ENCODE results near the gene RORC.

RORC gene

GRCh38 chr1:151830055-151830454 lies 1.5 kb downstream of the RORC start:
- no peaks in the 10 kb centered on the region for H3K9me3 ChIP-seq (ENCODE audit: low read length)
- no peak overlapping the region for H3K4me3 ChIP-seq (ENCODE audit: low read length)
- H3K4me1 ChIP-seq (ENCODE audit: insufficient read depth, low read length), result peaks cover 15% of the 10 kb centered on the region
- H2AFZ ChIP-seq (ENCODE audit: low read depth, low read length), result no peak overlapping the region
- peaks cover 28% of the 10 kb centered on the region for H3K27me3 ChIP-seq (ENCODE audit: insufficient read depth, low read length)
- H3K36me3 ChIP-seq (ENCODE audit: insufficient read depth, low read length), result no peaks in the 10 kb centered on the region

GRCh38 chr1:151829352-151830046 lies 2.1 kb downstream of the RORC start:
- Histone ChIP-seq H3K27me3 (ENCODE audit: insufficient read depth, low read length) (peaks cover 32% of the 10 kb centered on the region), H3K9me3 (ENCODE audit: low read length) (no peaks in the 10 kb centered on the region), H2AFZ (ENCODE audit: low read depth, low read length) (no peak overlapping the region), H3K36me3 (ENCODE audit: insufficient read depth, low read length) (no peaks in the 10 kb centered on the region), H3K4me3 (ENCODE audit: low read length) (no peak overlapping the region), H3K4me1 (ENCODE audit: insufficient read depth, low read length) (peaks cover 15% of the 10 kb centered on the region)

GRCh38 chr1:151828921-151829320 lies 2.7 kb downstream of the RORC start:
- H3K4me3 ChIP-seq (ENCODE audit: low read length), result no peak overlapping the region
- no peaks in the 10 kb centered on the region for H3K9me3 ChIP-seq (ENCODE audit: low read length)
- no peak overlapping the region for H2AFZ ChIP-seq (ENCODE audit: low read depth, low read length)
- peaks cover 34% of the 10 kb centered on the region for H3K27me3 ChIP-seq (ENCODE audit: insufficient read depth, low read length)
- no peaks in the 10 kb centered on the region for H3K36me3 ChIP-seq (ENCODE audit: insufficient read depth, low read length)
- peaks cover 15% of the 10 kb centered on the region for H3K4me1 ChIP-seq (ENCODE audit: insufficient read depth, low read length)

GRCh38 chr1:151827853-151828252 lies 3.7 kb downstream of the RORC start:
- H2AFZ ChIP-seq (ENCODE audit: low read depth, low read length), result no peak overlapping the region
- no peaks in the 10 kb centered on the region for H3K9me3 ChIP-seq (ENCODE audit: low read length)
- H3K36me3 ChIP-seq (ENCODE audit: insufficient read depth, low read length), result no peaks in the 10 kb centered on the region
- H3K27me3 ChIP-seq (ENCODE audit: insufficient read depth, low read length), result peaks cover 35% of the 10 kb centered on the region
- H3K4me3 ChIP-seq (ENCODE audit: low read length), result no peak overlapping the region
- peaks cover 15% of the 10 kb centered on the region for H3K4me1 ChIP-seq (ENCODE audit: insufficient read depth, low read length)

GRCh38 chr1:151825751-151826660 lies 5.6 kb downstream of the RORC start:
- Histone ChIP-seq H3K4me1 (ENCODE audit: insufficient read depth, low read length) (peaks cover 15% of the 10 kb centered on the region), H3K4me3 (ENCODE audit: low read length) (no peak overlapping the region), H2AFZ (ENCODE audit: low read depth, low read length) (no peak overlapping the region), H3K9me3 (ENCODE audit: low read length) (no peaks in the 10 kb centered on the region), H3K27me3 (ENCODE audit: insufficient read depth, low read length) (peaks cover 34% of the 10 kb centered on the region), H3K36me3 (ENCODE audit: insufficient read depth, low read length) (no peaks in the 10 kb centered on the region)

- H3K27me3 ChIP-seq (ENCODE audit: insufficient read depth, low read length), result peaks cover 34% of the 10 kb centered on the region
- peaks cover 15% of the 10 kb centered on the region for H3K4me1 ChIP-seq (ENCODE audit: insufficient read depth, low read length)
- H3K9me3 ChIP-seq (ENCODE audit: low read length), result no peaks in the 10 kb centered on the region
- no peak overlapping the region for H2AFZ ChIP-seq (ENCODE audit: low read depth, low read length)
- H3K36me3 ChIP-seq (ENCODE audit: insufficient read depth, low read length), result no peaks in the 10 kb centered on the region
- no peak overlapping the region for H3K4me3 ChIP-seq (ENCODE audit: low read length)
Observed at GRCh38 chr1:151825204-151825603, 6.4 kb downstream of the RORC start.

GRCh38 chr1:151823175-151823574 lies 8.4 kb downstream of the RORC start:
- Histone ChIP-seq H2AFZ (ENCODE audit: low read depth, low read length) (no peak overlapping the region), H3K4me1 (ENCODE audit: insufficient read depth, low read length) (peaks cover under 1% of the 10 kb centered on the region), H3K4me3 (ENCODE audit: low read length) (no peak overlapping the region), H3K36me3 (ENCODE audit: insufficient read depth, low read length) (no peaks in the 10 kb centered on the region), H3K27me3 (ENCODE audit: insufficient read depth, low read length) (peaks cover 45% of the 10 kb centered on the region), H3K9me3 (ENCODE audit: low read length) (no peaks in the 10 kb centered on the region)

- Histone ChIP-seq H3K4me3 (ENCODE audit: low read length) (no peak overlapping the region), H3K4me1 (ENCODE audit: insufficient read depth, low read length) (no peaks in the 10 kb centered on the region), H3K36me3 (ENCODE audit: insufficient read depth, low read length) (no peaks in the 10 kb centered on the region), H3K27me3 (ENCODE audit: insufficient read depth, low read length) (peaks cover 52% of the 10 kb centered on the region), H3K9me3 (ENCODE audit: low read length) (no peaks in the 10 kb centered on the region), H2AFZ (ENCODE audit: low read depth, low read length) (no peak overlapping the region)
Observed at GRCh38 chr1:151822404-151822803, 9.2 kb downstream of the RORC start.

GRCh38 chr1:151820940-151821339 lies 10.7 kb downstream of the RORC start:
- Histone ChIP-seq H3K27me3 (ENCODE audit: insufficient read depth, low read length) (peaks cover 64% of the 10 kb centered on the region), H3K4me3 (ENCODE audit: low read length) (no peak overlapping the region), H2AFZ (ENCODE audit: low read depth, low read length) (no peak overlapping the region)

GRCh38 chr1:151819976-151820623 lies 11.5 kb downstream of the RORC start:
- H3K27me3 ChIP-seq (ENCODE audit: insufficient read depth, low read length), result peaks cover 62% of the 10 kb centered on the region

More at GRCh38 chr1:151820940-151821339, 10.7 kb downstream of the RORC start:
- H3K4me1 ChIP-seq (ENCODE audit: insufficient read depth, low read length), result no peaks in the 10 kb centered on the region
- no peaks in the 10 kb centered on the region for H3K9me3 ChIP-seq (ENCODE audit: low read length)
- H3K36me3 ChIP-seq (ENCODE audit: insufficient read depth, low read length), result no peaks in the 10 kb centered on the region

GRCh38 chr1:151819227-151819835 lies 12.3 kb downstream of the RORC start:
- H3K27me3 ChIP-seq (ENCODE audit: insufficient read depth, low read length), result peaks cover 62% of the 10 kb centered on the region
- H3K4me3 ChIP-seq (ENCODE audit: low read length), result no peak overlapping the region
- no peaks in the 10 kb centered on the region for H3K36me3 ChIP-seq (ENCODE audit: insufficient read depth, low read length)

More at GRCh38 chr1:151819976-151820623, 11.5 kb downstream of the RORC start:
- no peaks in the 10 kb centered on the region for H3K9me3 ChIP-seq (ENCODE audit: low read length)
- H3K36me3 ChIP-seq (ENCODE audit: insufficient read depth, low read length), result no peaks in the 10 kb centered on the region
- no peaks in the 10 kb centered on the region for H3K4me1 ChIP-seq (ENCODE audit: insufficient read depth, low read length)
- H3K4me3 ChIP-seq (ENCODE audit: low read length), result no peak overlapping the region
- H2AFZ ChIP-seq (ENCODE audit: low read depth, low read length), result no peak overlapping the region

GRCh38 chr1:151817353-151817730 lies 14.3 kb downstream of the RORC start:
- Histone ChIP-seq H3K4me1 (ENCODE audit: insufficient read depth, low read length) (no peaks in the 10 kb centered on the region), H3K9me3 (ENCODE audit: low read length) (no peaks in the 10 kb centered on the region), H3K27me3 (ENCODE audit: insufficient read depth, low read length) (peaks cover 63% of the 10 kb centered on the region), H3K36me3 (ENCODE audit: insufficient read depth, low read length) (no peaks in the 10 kb centered on the region), H3K4me3 (ENCODE audit: low read length) (no peak overlapping the region), H2AFZ (ENCODE audit: low read depth, low read length) (no peak overlapping the region)

More at GRCh38 chr1:151819227-151819835, 12.3 kb downstream of the RORC start:
- Histone ChIP-seq H2AFZ (ENCODE audit: low read depth, low read length) (no peak overlapping the region), H3K4me1 (ENCODE audit: insufficient read depth, low read length) (no peaks in the 10 kb centered on the region), H3K9me3 (ENCODE audit: low read length) (no peaks in the 10 kb centered on the region)

Measured in neuron (in vitro differentiated cells).